ENCODE data around the gene RFX6. TPM values are rescaled to one million over a fixed set of nuclear protein-coding genes. Genes with fewer than 3 reads are reported as not detected.

The RFX6 gene
- total RNA-seq, 1 donor from 2014 or later: not detected

- Histone ChIP-seq H3K4me3 (ENCODE audit: low read depth, low read length) (no peak overlapping the region), H3K36me3 (ENCODE audit: control insufficient read depth, insufficient read depth, low read length) (no peaks in the 10 kb centered on the region), H3K27me3 (ENCODE audit: control insufficient read depth, insufficient read depth, low read length) (peaks cover 25% of the 10 kb centered on the region)
- TF ChIP-seq CTCF (IDR thresholded peaks at IDR 0.05; ENCODE audit: insufficient read depth, low read length, poor library complexity, severe bottlenecking): no peak
- no peak for DNase-seq (ENCODE audit: low read depth)
These were observed 935 bp upstream of the RFX6 start for GRCh38 chr6:116876107-116876506.

GRCh38 chr6:116877743-116878142 is 701 bp downstream of the RFX6 start:
- Histone ChIP-seq H3K36me3 (ENCODE audit: control insufficient read depth, insufficient read depth, low read length) (no peaks in the 10 kb centered on the region), H3K27me3 (ENCODE audit: control insufficient read depth, insufficient read depth, low read length) (peaks cover 25% of the 10 kb centered on the region), H3K4me3 (ENCODE audit: low read depth, low read length) (no peak overlapping the region)
- DNase-seq (ENCODE audit: low read depth): no peak
- TF ChIP-seq CTCF (IDR thresholded peaks at IDR 0.05; ENCODE audit: insufficient read depth, low read length, poor library complexity, severe bottlenecking): no peak

- DNase-seq (ENCODE audit: low read depth): no peak
- peaks cover 13% of the 10 kb centered on the region for H3K27me3 ChIP-seq (ENCODE audit: control insufficient read depth, insufficient read depth, low read length)
- no peaks in the 10 kb centered on the region for H3K36me3 ChIP-seq (ENCODE audit: control insufficient read depth, insufficient read depth, low read length)
- TF ChIP-seq CTCF (IDR thresholded peaks at IDR 0.05; ENCODE audit: insufficient read depth, low read length, poor library complexity, severe bottlenecking): no peak
- no peak overlapping the region for H3K4me3 ChIP-seq (ENCODE audit: low read depth, low read length)
These were observed 4.2 kb downstream of the RFX6 start for GRCh38 chr6:116881236-116881635.

- no peak overlapping the region for H3K4me3 ChIP-seq (ENCODE audit: low read depth, low read length)
- no peak for DNase-seq (ENCODE audit: low read depth)
- no peaks in the 10 kb centered on the region for H3K27me3 ChIP-seq (ENCODE audit: control insufficient read depth, insufficient read depth, low read length)
- no peak for TF ChIP-seq CTCF (IDR thresholded peaks at IDR 0.05; ENCODE audit: insufficient read depth, low read length, poor library complexity, severe bottlenecking)
- no peaks in the 10 kb centered on the region for H3K36me3 ChIP-seq (ENCODE audit: control insufficient read depth, insufficient read depth, low read length)
These were observed 6.0 kb downstream of the RFX6 start for GRCh38 chr6:116883005-116883404.

- no peaks in the 10 kb centered on the region for H3K27me3 ChIP-seq (ENCODE audit: control insufficient read depth, insufficient read depth, low read length)
- no peak for DNase-seq (ENCODE audit: low read depth)
- TF ChIP-seq CTCF (IDR thresholded peaks at IDR 0.05; ENCODE audit: insufficient read depth, low read length, poor library complexity, severe bottlenecking): no peak
- no peak overlapping the region for H3K4me3 ChIP-seq (ENCODE audit: low read depth, low read length)
- H3K36me3 ChIP-seq (ENCODE audit: control insufficient read depth, insufficient read depth, low read length): no peaks in the 10 kb centered on the region
These were observed 7.5 kb downstream of the RFX6 start for GRCh38 chr6:116884530-116884929.

- H3K27me3 ChIP-seq (ENCODE audit: control insufficient read depth, insufficient read depth, low read length): no peaks in the 10 kb centered on the region
- DNase-seq (ENCODE audit: low read depth): no peak
- no peak for TF ChIP-seq CTCF (IDR thresholded peaks at IDR 0.05; ENCODE audit: insufficient read depth, low read length, poor library complexity, severe bottlenecking)
These were observed 10.1 kb downstream of the RFX6 start for GRCh38 chr6:116887168-116887567.

More at GRCh38 chr6:116887168-116887567, 10.1 kb downstream of the RFX6 start:
- Histone ChIP-seq H3K4me3 (ENCODE audit: low read depth, low read length) (no peak overlapping the region), H3K36me3 (ENCODE audit: control insufficient read depth, insufficient read depth, low read length) (no peaks in the 10 kb centered on the region)
